A673 (cell line): Measurements from ENCODE around the gene ZNF442. TPM values are rescaled to one million over a fixed set of nuclear protein-coding genes. Genes with fewer than 3 reads are reported as not detected.
"Not testable (repeated sequence)": the region's sequence is repeated elsewhere in the genome, so short reads cannot be mapped to it uniquely, and the experiment has no call there.

Experiments
- BruUV-seq: library from RNA; stranded (reverse); fragments of 400-500 nt; replicated peaks from 2 replicates; lab custom pipeline; 2021; lab: Mats Ljungman, UMichigan
- CTCF ChIA-PET: fragments of 300-600 bp; sonication (Branson Sonifier 250); formaldehyde crosslinking; loops from one replicate; lab custom pipeline; 2022; ENCODE audit warnings: antibody characterized with exemption; lab: Charles Lee
- POLR2A ChIA-PET: fragments of 300-600 bp; sonication (Branson Sonifier 250); formaldehyde crosslinking; loops from one replicate; lab custom pipeline; 2022; ENCODE audit warnings: antibody characterized with exemption; ENCODE audit not compliant: low non-redundant PET; lab: Charles Lee
- DNase-seq: peaks from one replicate; pipeline ENCODE4 v3.0.0-alpha.2; 2015; ENCODE audit warnings: low spot score
- H3K27ac ChIP-seq: fragments of 200-600 bp; sonication (generic); 2 replicates; pipeline ENCODE4 v1.5.1; 2016; ENCODE audit warnings: mixed run types, low read depth, mild to moderate bottlenecking, mixed read lengths, antibody characterized with exemption, low read length; ENCODE audit not compliant: poor library complexity, severe bottlenecking
- H3K27me3 ChIP-seq: fragments of 200-600 bp; sonication (generic); replicated peaks from 2 replicates; pipeline ENCODE4 v1.6.1; 2017; ENCODE audit warnings: mixed run types, low read depth, mild to moderate bottlenecking, mixed read lengths, antibody characterized with exemption, low read length; ENCODE audit not compliant: insufficient read depth, poor library complexity
- H3K36me3 ChIP-seq: fragments of 200-600 bp; sonication (generic); 2 replicates; pipeline ENCODE4 v1.6.1; 2016; ENCODE audit warnings: mixed run types, mild to moderate bottlenecking, mixed read lengths, antibody characterized with exemption, low read length; ENCODE audit not compliant: insufficient read depth, poor library complexity, severe bottlenecking
- H3K4me1 ChIP-seq: fragments of 200-600 bp; sonication (generic); 2 replicates; pipeline ENCODE4 v1.6.1; 2017; ENCODE audit warnings: mixed run types, mild to moderate bottlenecking, mixed read lengths, antibody characterized with exemption, low read length; ENCODE audit not compliant: insufficient read depth, poor library complexity, severe bottlenecking
- H3K4me3 ChIP-seq: fragments of 200-600 bp; sonication (generic); 2 replicates; pipeline ENCODE4 v1.5.1; 2016; ENCODE audit warnings: low read depth, mixed run types, mild to moderate bottlenecking, mixed read lengths, low read length; ENCODE audit not compliant: poor library complexity, severe bottlenecking
- H3K9me3 ChIP-seq: fragments of 200-600 bp; sonication (generic); 2 replicates; pipeline ENCODE4 v1.6.1; 2016; ENCODE audit warnings: mixed run types, low read depth, mild to moderate bottlenecking, mixed read lengths, antibody characterized with exemption, low read length; ENCODE audit not compliant: poor library complexity, severe bottlenecking
- EZH2 ChIP-seq: fragments of 200-600 bp; sonication (generic); IDR thresholded peaks from 2 replicates; pipeline ENCODE4 v1.6.1; 2017; ENCODE audit warnings: borderline replicate concordance, low read depth, mild to moderate bottlenecking, mixed read lengths, antibody characterized with exemption, low read length; ENCODE audit not compliant: poor library complexity, severe bottlenecking
- intact Hi-C: fragments of 100-400 bp; cut with micrococcal nuclease; formaldehyde crosslinking; loops from one replicate; pipeline ENCODE4 v1.10.0; 2022; ENCODE audit not compliant: unreplicated experiment
- total RNA-seq: library from RNA; stranded (reverse); gene quantifications from 2 replicates; pipeline ENCODE4 v1.2.3, GENCODE V29; 2021
- TF ChIP-seq, protein P1 (sequence below): fragments of 300-800, 200-600 bp; sonication (generic); conservative IDR thresholded peaks from 2 replicates; pipeline ENCODE4 v1.5.1; 2017; ENCODE audit warnings: low read depth, mild to moderate bottlenecking, antibody characterized with exemption, low read length, moderate library complexity, mixed read lengths

ZNF442 gene
- total RNA-seq, 1 experiment from 2014 or later = 0.86 TPM

DNA sequence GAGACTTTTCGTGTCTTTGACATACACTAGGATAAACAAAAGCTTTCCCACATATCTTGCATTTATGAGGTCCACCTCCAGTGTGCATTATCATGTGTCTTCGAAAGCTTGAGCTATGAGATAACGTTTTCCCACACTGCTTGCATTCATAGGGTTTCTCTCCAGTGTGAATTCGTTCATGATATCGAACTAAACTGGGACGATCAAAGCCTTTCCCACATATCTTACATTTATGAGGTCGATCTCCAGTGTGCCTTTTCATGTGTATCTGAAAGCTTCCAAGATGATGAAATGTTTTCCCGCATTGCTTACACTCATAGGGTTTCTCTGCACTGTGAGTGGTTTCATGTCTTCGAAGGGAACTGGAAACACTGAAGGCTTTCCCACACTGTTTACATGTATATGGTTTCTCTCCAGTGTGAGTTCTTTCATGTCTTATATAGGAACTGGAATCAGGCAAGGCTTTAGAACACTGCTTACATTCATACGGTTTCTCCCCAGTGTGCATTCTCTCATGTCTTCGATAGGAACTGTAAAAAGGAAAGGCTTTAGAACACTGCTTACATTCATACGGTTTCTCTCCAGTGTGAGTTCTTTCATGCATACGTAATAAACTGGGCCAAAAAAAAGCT, 46.6 kb downstream of the ZNF442 start:
- Histone ChIP-seq H3K4me1 (no peaks in the 10 kb centered on the region), H3K9me3 (peaks cover 23% of the 10 kb centered on the region), H3K4me3 (no peak overlapping the region), H3K27ac (no peak overlapping the region), H3K27me3 (no peaks in the 10 kb centered on the region), H3K36me3 (no peaks in the 10 kb centered on the region)
- TF ChIP-seq EZH2 = no peak
- TF ChIP-seq, protein P1, sequence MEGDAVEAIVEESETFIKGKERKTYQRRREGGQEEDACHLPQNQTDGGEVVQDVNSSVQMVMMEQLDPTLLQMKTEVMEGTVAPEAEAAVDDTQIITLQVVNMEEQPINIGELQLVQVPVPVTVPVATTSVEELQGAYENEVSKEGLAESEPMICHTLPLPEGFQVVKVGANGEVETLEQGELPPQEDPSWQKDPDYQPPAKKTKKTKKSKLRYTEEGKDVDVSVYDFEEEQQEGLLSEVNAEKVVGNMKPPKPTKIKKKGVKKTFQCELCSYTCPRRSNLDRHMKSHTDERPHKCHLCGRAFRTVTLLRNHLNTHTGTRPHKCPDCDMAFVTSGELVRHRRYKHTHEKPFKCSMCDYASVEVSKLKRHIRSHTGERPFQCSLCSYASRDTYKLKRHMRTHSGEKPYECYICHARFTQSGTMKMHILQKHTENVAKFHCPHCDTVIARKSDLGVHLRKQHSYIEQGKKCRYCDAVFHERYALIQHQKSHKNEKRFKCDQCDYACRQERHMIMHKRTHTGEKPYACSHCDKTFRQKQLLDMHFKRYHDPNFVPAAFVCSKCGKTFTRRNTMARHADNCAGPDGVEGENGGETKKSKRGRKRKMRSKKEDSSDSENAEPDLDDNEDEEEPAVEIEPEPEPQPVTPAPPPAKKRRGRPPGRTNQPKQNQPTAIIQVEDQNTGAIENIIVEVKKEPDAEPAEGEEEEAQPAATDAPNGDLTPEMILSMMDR = no peak
- ChIA-PET POLR2A (no interaction called here), CTCF (no interaction called here)
- intact Hi-C loops = no loop called here
- no TSS peak for BruUV-seq
- DNase-seq = no peak

DNA sequence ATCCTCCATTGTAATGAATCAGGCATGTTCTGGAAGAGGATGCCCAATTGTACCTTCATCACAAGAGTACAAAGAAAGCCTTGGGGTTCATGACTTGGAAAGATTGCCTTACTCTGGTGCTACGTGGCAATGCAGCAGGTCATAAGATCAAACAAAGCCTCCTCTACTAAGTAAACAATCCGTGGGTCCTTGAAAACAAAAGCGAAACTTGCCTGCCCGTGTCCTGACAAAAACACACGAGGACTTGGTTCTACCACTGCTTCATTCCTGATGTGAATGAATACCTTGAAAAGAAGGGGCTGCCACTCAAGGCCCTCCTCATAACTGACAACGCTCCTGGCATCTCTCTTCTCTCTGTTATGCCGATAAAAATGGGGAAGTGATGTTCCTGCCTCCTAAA, 50.9 kb downstream of the ZNF442 start:
- Histone ChIP-seq H3K4me3 (no peak overlapping the region), H3K27ac (no peak overlapping the region), H3K9me3 (peaks cover 12% of the 10 kb centered on the region), H3K36me3 (no peaks in the 10 kb centered on the region), H3K27me3 (no peaks in the 10 kb centered on the region), H3K4me1 (no peaks in the 10 kb centered on the region)
- ChIA-PET CTCF (no interaction called here), POLR2A (no interaction called here)
- no peak for DNase-seq
- intact Hi-C loops = no loop called here
- BruUV-seq = no TSS peak
- TF ChIP-seq, protein P1 = no peak
- no peak for TF ChIP-seq EZH2

DNA sequence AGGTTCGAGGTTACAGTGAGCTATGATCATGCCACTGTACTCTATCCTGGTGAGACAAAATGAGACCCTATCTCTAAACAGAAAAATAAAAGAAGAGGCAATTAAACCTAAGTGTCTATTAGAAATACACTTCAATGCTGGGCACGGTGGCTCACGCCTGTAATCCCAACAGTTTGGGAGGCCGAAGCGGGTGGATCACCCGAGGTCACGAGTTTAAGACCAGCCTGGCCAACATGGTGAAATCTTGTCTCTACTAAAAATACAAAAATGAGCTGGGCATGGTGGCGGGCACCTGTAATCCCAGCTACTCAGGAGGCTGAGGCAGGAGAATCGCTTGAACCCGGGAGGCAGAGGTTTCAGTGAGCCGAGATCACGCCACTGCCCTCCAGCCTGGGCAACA, 56.6 kb downstream of the ZNF442 start:
- POLR2A ChIA-PET, CTCF ChIA-PET: not testable (repeated sequence)

More for the DNA sequence above, 56.6 kb downstream of the ZNF442 start:
- H3K27me3 ChIP-seq, H3K4me3 ChIP-seq, H3K36me3 ChIP-seq, BruUV-seq, H3K9me3 ChIP-seq, DNase-seq, intact Hi-C loops, H3K27ac ChIP-seq, H3K4me1 ChIP-seq: not testable (repeated sequence)

Other genes starting within 250 kb of the ZNF442 start
- gene ZNF20, start 225.3 kb downstream of the ZNF442 start, total RNA-seq = 4.9 and 5.4 TPM in 2 replicates
- 9.1 and 11.1 TPM in 2 replicates for gene ZNF625, start 208.9 kb downstream of the ZNF442 start, total RNA-seq
- gene ZNF136, start 202.6 kb downstream of the ZNF442 start, total RNA-seq = 9.6 and 12.2 TPM in 2 replicates
- gene ZNF44, start 70.8 kb downstream of the ZNF442 start, total RNA-seq = 2.5 and 4.3 TPM in 2 replicates
- 0.15 and 0.26 TPM in 2 replicates for gene ZNF563, start 32.0 kb downstream of the ZNF442 start, total RNA-seq
- 2.8 and 3.0 TPM in 2 replicates for gene ZNF799, start 35.6 kb upstream of the ZNF442 start, total RNA-seq
- gene ZNF443, start 75.3 kb upstream of the ZNF442 start, total RNA-seq = 4.3 and 5.2 TPM in 2 replicates
- gene ZNF709, start 119.1 kb upstream of the ZNF442 start, total RNA-seq = 3.6 and 5.1 TPM in 2 replicates
- gene ZNF564, start 185.8 kb upstream of the ZNF442 start, total RNA-seq = 6.3 and 7.9 TPM in 2 replicates
- gene ZNF490, start 245.1 kb upstream of the ZNF442 start, total RNA-seq = 7.7 and 9.5 TPM in 2 replicates
- gene ZNF791, start 245.2 kb upstream of the ZNF442 start, total RNA-seq = 22.9 and 26.0 TPM in 2 replicates